Measurements from ENCODE around the gene NUP205. TPM values are rescaled to one million over a fixed set of nuclear protein-coding genes. Genes with fewer than 3 reads are reported as not detected.

Gene NUP205
- total and polyA plus RNA-seq, 2 experiments from 2014 or later: 15.2 to 44.6 TPM

- no peak overlapping the region for H3K27ac ChIP-seq
- H3K9me3 ChIP-seq (ENCODE audit: low read depth): no peaks in the 10 kb centered on the region
Measured at GRCh38 chr7:135685306-135686084, 127.8 kb downstream of the NUP205 start.

DNA sequence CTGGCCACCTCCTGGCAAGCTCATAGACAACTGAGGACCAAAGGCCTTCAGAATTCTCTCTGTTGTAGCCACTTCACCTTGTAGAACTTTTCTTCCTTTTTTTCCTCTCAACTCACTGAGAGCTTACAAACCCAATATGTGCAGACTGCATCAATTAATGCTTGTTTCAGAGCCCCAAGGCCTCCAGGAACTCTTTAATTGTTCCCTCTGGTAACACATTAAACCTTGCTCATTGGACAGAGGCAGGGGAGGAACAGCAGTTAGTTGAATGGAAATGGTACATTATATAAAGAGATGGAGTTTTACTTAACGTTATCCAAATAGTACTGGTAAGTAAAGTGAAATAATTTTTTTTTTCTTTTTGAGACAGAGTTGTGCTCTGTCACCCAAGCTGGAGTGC lies 129.7 kb downstream of the NUP205 start:
- no peak for TF ChIP-seq EZH2phosphoT487 (IDR thresholded peaks at IDR 0.05; ENCODE audit: low read depth, severe bottlenecking, unreplicated experiment)
- TF ChIP-seq, protein P1, sequence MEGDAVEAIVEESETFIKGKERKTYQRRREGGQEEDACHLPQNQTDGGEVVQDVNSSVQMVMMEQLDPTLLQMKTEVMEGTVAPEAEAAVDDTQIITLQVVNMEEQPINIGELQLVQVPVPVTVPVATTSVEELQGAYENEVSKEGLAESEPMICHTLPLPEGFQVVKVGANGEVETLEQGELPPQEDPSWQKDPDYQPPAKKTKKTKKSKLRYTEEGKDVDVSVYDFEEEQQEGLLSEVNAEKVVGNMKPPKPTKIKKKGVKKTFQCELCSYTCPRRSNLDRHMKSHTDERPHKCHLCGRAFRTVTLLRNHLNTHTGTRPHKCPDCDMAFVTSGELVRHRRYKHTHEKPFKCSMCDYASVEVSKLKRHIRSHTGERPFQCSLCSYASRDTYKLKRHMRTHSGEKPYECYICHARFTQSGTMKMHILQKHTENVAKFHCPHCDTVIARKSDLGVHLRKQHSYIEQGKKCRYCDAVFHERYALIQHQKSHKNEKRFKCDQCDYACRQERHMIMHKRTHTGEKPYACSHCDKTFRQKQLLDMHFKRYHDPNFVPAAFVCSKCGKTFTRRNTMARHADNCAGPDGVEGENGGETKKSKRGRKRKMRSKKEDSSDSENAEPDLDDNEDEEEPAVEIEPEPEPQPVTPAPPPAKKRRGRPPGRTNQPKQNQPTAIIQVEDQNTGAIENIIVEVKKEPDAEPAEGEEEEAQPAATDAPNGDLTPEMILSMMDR (IDR thresholded peaks at IDR 0.05; ENCODE audit: poor library complexity): no peak
- TF ChIP-seq EZH2 (IDR thresholded peaks at IDR 0.05; ENCODE audit: borderline replicate concordance): no peak
- no peaks in the 10 kb centered on the region for H3K9me2 ChIP-seq (replicated peaks; ENCODE audit: insufficient read depth)
- H3K4me3 ChIP-seq: no peak overlapping the region
- H3K4me1 ChIP-seq (ENCODE audit: insufficient read depth): no peaks in the 10 kb centered on the region
- H4K20me1 ChIP-seq (ENCODE audit: insufficient read depth, poor library complexity, severe bottlenecking): no peaks in the 10 kb centered on the region
- H3K36me3 ChIP-seq (replicated peaks; ENCODE audit: insufficient read depth, low read depth): no peaks in the 10 kb centered on the region
- no peak for DNase-seq (ENCODE audit: low spot score)
- no peak overlapping the region for H3K27ac ChIP-seq
- H2AFZ ChIP-seq: no peak overlapping the region
- no peaks in the 10 kb centered on the region for H3K79me2 ChIP-seq
- no peaks in the 10 kb centered on the region for H3K9me3 ChIP-seq (ENCODE audit: low read depth)
- H3K4me2 ChIP-seq: no peak overlapping the region
- 65% methylated on average over 1 of the region's 1 CpG for WGBS (ENCODE audit: low lambda C conversion rate, missing lambda C conversion rate)
- H3K27me3 ChIP-seq: no peaks in the 10 kb centered on the region

More at GRCh38 chr7:135685306-135686084, 127.8 kb downstream of the NUP205 start:
- no peak for DNase-seq (ENCODE audit: low spot score)
- WGBS (ENCODE audit: low lambda C conversion rate, missing lambda C conversion rate): 87% methylated on average over 9 of the region's 9 CpGs
- H3K9me2 ChIP-seq (replicated peaks; ENCODE audit: insufficient read depth): no peaks in the 10 kb centered on the region
- H4K20me1 ChIP-seq (ENCODE audit: insufficient read depth, poor library complexity, severe bottlenecking): no peaks in the 10 kb centered on the region
- H3K4me3 ChIP-seq: no peak overlapping the region
- no peak overlapping the region for H2AFZ ChIP-seq
- TF ChIP-seq, protein P1 (IDR thresholded peaks at IDR 0.05; ENCODE audit: poor library complexity): no peak
- TF ChIP-seq EZH2 (IDR thresholded peaks at IDR 0.05; ENCODE audit: borderline replicate concordance): no peak
- H3K27me3 ChIP-seq: no peaks in the 10 kb centered on the region
- H3K4me1 ChIP-seq (ENCODE audit: insufficient read depth): no peaks in the 10 kb centered on the region
- no peaks in the 10 kb centered on the region for H3K36me3 ChIP-seq (replicated peaks; ENCODE audit: insufficient read depth, low read depth)
- H3K79me2 ChIP-seq: no peaks in the 10 kb centered on the region
- no peak overlapping the region for H3K4me2 ChIP-seq

GRCh38 chr7:135690566-135690965 lies 132.8 kb downstream of the NUP205 start:
- Histone ChIP-seq H3K9me3 (ENCODE audit: low read depth) (no peaks in the 10 kb centered on the region), H2AFZ (no peak overlapping the region), H3K36me3 (replicated peaks; ENCODE audit: insufficient read depth, low read depth) (no peaks in the 10 kb centered on the region), H3K4me2 (no peak overlapping the region), H3K9me2 (replicated peaks; ENCODE audit: insufficient read depth) (no peaks in the 10 kb centered on the region), H3K4me3 (no peak overlapping the region), H4K20me1 (ENCODE audit: insufficient read depth, poor library complexity, severe bottlenecking) (no peaks in the 10 kb centered on the region), H3K4me1 (ENCODE audit: insufficient read depth) (no peaks in the 10 kb centered on the region), H3K27me3 (no peaks in the 10 kb centered on the region), H3K79me2 (no peaks in the 10 kb centered on the region), H3K27ac (no peak overlapping the region)
- 97% methylated on average over 3 of the region's 3 CpGs for WGBS (ENCODE audit: low lambda C conversion rate, missing lambda C conversion rate)
- DNase-seq (ENCODE audit: low spot score): no peak
- TF ChIP-seq EZH2phosphoT487 (IDR thresholded peaks at IDR 0.05; ENCODE audit: low read depth, severe bottlenecking, unreplicated experiment) (no peak), EZH2 (IDR thresholded peaks at IDR 0.05; ENCODE audit: borderline replicate concordance) (no peak)
- TF ChIP-seq, protein P1 (IDR thresholded peaks at IDR 0.05; ENCODE audit: poor library complexity): no peak

Measured in hepatocyte (in vitro differentiated cells).